Activated naive CD4-positive, alpha-beta T cell (primary cell): ENCODE results near the gene DZIP1.
"Not testable (repeated sequence)": the region's sequence is repeated elsewhere in the genome, so short reads cannot be mapped to it uniquely, and the experiment has no call there.

Source experiments
- DNase-seq, 4 experiments: peaks; one replicate each; lab custom pipeline; 2025; lab: John Stamatoyannopoulos, UW

Gene DZIP1

DNA sequence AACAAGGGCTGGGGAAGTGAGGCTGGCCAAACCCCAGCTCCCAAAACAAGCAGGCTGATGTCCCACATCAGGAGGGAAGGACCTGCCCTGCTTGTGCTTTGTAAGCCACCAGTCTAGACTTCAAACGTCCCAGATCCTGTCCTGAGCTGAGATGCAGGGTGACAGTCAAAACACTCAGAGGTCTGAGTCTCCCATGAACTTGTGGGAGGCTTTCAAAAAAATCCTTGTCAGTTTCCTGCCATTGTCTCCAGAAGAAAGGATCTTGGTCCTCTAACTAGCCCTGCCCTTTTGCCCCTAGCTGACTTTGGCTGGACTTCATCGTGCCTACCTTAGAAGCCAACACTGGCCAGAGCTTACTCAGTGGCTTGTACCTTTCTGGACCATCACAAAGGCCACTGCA, 43.3 kb downstream of the DZIP1 start:
- DNase-seq: no peak

DNA sequence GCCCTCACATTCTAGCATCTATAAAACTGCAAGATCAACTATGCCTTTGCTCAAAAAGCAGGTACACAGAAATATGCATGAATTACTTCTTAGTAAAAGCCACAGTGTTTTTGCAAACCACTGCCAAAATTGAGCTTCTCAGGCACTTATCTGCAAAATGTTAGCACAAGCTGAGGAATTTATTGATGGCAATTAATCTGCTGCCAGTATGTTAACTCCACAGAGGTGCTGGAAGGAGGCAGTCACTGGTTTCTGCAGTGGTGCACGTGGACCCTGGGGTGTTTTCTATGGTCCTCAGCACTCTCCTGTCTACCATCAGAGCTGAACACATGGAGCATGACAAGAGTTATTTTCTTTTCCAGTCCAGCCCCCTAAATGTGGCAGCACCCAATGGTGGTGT, 47.8 kb downstream of the DZIP1 start:
- DNase-seq: no peak

DNA sequence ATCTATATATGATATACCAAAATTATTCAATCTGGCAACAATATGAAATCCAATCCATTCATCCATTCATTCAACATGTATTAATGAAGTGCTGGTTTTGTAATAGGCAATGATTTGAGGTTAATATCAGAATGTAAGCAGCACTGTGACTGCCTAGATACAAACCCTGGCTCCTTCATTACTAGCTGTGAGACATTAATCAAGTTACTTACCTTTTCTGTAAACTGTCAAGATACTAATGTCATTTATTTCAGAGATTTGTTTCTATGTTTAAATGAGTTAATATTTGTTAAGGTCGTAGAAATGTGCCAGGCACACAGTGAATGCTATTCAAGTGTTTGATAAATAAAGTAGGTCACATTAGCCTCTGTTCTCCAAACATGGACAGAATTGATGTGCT, 51.0 kb downstream of the DZIP1 start:
- DNase-seq: no peak

DNA sequence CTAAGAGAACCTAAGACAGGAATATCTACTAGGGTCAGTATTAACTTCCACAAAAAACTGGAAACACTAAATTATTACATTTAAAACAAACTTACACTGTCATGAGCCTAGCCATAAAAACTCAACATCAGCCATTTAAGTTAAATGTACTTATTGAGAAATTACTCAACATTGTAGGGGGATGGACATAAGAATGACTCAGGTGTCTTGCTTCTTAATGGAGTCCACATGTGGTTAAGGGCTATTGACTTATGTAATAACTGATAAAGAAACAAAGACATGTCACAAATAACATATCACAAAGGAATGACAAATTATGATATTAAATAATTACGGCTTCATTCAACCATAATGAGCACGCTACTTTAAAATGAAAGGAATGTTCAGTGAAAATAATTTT, 55.8 kb downstream of the DZIP1 start:
- no peak for DNase-seq

DNA sequence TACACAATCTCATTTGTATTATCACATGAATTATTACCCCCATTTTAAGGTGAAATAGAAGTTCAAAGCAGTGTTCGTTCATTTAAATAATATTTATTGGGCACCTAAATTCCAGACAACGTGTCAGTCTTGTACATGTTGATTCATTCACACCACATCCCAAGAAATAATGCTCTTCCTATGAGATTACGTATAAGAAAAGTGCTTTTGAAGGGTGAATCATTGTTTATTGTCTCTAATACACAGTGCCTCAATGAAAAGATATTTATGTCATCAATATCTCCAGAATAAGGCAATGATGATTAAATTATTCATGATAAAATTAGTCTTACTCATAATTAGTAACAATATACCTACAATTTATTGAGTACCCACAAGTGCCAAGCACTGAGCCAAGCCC, 56.4 kb downstream of the DZIP1 start:
- DNase-seq: no peak

DNA sequence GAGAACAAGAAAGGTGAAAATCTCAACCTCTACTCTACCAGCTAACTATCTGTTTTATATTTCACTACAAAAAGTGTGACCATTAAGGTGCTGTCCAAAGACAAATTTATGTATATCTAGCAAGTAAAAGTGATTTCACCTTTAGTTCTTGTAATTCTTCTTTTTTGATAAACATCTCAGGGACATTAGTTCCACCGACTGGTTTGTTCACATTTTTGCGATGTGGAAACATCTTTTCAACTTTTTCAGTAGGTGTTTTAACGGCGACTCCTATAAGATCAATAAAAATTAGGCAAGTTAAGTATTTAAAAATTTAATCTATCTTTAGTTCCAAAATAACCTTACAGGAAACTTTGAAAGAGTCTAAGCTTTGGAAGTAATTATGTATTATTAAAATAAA, 58.6 kb downstream of the DZIP1 start:
- no peak for DNase-seq

DNA sequence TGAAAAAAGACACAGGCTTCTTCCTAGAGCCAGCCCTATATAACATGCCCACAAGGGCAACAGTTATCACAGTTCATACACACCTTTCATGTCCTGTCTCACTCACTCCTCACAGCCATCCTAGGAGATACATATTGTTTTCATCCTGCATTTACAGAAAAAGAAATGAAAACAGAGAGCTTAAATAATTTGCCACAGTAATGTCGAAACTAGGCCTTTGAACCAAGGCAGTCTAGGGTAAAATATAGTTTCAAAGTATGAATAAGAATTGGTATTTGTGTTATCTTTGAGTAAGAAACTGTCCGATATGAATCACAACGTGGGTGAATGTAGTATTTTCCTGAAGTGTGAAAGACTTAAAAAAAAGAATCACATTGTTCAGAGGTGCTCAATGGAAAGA, 65.2 kb downstream of the DZIP1 start:
- DNase-seq: no peak

DNA sequence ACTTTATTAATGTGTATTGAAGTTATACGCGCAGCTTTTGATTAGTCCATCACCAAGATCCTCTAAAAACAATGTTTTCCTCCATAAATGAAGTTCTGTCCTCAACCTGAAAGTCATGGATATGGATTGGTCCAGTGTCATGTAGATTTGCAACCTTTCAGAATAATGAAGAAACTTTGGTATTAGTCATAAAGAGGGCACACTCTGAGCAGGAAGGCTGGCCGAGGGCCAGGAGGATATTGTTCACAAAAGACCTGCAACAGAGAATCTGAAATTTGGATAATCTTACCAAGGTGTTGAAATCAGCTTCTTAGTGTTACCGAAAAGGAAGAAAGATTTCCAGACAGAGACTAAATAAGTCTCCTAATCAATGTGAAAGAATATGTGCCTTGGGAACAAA, 71.3 kb downstream of the DZIP1 start:
- no peak for DNase-seq

DNA sequence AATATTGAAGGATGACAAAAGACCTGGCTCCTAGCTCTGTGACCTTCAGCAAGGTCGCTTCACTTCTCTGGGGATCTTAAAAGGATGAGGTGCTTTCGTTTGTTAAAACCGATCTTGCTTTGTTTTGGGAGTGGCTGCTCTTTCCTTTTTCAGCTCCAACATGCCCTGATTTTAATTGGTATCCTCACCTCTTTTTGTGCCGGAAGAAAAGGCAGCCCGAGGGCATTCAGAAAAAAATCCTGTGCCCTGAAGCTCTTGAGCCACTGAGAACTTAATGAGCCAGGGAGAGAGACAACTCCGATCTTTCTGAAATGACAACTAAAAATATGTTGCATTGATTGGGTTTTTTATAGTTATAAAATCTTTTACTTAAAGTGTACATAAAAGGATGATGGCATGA, 72.6 kb downstream of the DZIP1 start:
- no peak for DNase-seq

DNA sequence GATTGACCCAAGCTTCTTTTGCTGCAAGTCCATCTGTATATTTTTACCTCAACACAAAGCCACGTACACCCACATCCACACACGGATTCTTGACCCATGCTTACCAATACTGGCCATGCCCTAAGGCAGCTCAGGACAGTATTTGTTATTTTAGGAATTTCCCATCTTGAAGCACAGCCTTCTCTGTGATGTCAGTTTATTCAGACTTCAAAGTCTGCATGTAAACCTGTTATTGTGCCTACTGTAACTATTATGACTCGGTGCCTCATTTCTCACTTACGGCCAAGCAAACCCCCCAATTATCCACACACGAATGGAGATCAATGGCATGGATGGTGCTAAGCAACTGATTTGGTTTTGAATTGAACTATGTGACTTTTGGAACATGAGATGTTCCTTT, 74.5 kb downstream of the DZIP1 start:
- no peak for DNase-seq

DNA sequence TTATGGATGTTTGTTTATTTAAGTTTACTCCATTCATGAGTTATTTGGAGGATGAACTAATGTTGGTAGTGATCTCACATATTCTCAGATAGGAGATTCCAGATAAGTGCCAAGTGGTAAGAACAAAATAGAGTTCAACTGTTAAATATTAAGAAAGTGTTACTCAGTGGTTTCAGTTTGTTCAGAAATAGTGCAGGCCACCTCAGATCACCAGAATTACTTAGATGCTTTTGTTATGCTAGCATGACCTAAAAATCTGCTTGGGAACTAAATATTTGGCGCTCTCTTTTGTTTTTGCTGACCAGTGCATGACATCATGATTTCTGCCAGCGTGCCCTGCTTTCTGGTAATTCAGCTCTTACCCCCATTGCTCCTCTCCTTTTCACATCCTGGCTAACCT, 76.4 kb downstream of the DZIP1 start:
- DNase-seq: no peak

DNA sequence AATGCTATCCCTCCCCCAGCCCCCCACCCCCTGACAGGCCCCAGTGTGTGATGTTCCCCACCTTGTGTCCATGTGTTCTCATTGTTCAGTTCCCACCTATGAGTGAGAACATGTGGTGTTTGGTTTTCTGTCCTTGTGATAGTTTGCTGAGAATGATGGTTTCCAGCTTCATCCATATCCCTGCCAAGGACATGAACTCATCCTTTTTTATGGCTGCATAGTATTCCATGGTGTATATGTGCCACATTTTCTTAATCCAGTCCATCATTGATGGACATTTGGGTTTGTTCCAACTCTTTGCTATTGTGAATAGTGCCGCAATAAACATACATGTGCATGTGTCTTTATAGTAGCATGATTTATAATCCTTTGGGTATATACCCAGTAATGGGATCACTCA, 78.7 kb downstream of the DZIP1 start:
- DNase-seq: not testable (repeated sequence)

DNA sequence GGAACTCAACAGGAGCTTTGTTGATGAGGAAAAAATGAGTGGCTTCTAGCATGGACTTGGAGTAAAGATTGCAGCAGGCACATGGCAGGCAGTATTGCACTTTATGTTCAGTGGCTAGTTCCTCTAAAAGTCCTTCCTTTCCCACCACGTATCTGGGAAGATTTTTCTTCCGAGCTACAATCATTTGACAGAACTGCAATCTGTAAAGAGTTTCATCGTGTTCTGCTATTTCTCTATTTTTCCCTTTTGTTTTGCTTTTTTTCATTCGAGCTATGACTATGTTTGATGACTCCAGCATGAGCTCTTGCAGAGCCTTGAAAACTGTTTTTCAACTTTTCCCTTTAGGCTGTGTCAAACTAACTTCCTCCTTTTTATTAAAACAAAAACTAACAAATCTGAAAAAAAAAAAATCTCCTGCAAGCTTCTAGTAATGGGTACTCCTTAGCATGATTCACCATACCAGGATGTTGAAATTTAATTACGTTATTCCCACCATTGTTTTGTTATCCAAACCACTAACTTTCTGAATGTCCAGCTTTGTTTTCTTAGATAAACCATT, 79.7 kb downstream of the DZIP1 start:
- DNase-seq: no peak

DNA sequence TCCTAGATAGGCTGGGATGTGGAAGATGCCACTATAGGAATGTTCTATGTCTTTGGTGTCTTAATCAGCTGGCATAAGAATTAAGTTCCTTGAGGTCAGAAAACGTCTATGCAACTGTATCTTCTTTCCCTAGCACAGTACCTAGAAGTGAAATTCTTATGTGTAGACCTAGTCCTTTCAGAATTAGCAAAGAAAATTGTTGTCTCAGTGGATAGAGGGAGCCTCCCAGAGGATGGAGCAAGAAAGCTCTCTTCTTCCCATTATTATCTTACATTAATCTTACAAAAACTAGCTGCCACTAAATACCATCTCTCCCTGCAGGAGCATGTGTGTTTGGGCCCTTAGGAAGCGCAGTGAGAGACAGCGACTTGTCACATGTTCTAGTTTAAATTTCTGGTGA, 80.4 kb downstream of the DZIP1 start:
- no peak for DNase-seq

DNA sequence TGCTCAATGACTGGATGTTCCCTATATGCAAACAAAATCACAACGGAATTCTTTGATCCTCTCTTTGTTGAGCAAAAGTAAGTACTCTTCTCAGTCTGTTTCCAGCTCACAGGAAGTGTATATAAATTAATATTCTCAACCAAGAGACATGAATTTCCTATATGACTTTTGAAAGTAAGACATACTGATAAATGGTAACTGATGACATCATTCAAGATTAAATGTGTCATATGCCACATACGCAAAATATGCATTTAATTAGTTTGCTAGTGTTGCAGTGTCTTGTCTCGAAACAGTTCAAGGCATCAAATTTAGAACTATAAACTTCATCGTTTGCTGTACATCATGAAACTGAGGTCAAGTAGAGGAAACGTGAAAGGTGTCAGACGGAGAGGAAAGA, 84.1 kb downstream of the DZIP1 start:
- DNase-seq: no peak

DNA sequence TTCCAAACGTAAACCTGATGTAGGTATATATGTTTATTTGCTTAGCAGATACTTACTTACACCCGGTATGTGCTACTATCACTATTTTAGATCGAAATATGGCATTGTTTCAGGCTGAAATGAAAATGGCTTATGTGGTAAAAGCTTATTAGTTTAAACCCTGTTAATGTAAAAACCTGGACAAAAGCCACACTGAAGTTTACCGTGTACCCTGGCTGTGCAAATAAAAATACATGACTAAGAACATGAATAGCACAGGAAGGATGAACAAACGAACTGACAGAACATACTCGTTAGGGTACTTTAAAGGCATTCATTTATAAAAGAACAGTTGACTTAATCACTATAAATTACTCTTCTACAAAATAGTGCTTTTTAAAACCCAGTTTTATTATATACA, 85.4 kb downstream of the DZIP1 start:
- DNase-seq: no peak

DNA sequence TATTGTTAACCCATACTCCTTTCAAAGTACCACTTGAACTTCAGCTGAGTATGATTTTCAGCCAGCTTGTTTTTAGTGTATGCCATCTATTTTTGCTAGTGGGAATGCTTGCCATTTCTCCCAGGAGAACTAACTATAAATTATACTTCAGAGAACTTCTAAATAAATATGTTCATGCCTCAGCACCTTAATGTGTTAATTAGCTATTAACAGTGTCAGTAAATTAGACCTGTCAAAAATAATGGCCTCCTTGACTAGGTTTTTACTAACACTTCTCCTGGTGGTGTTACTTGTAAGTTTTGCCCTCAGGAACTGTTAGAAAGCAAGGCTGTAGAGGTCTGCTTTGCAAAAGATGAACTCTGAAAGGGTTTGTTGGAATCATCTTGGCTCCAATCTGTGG, 87.5 kb downstream of the DZIP1 start:
- no peak for DNase-seq

DNA sequence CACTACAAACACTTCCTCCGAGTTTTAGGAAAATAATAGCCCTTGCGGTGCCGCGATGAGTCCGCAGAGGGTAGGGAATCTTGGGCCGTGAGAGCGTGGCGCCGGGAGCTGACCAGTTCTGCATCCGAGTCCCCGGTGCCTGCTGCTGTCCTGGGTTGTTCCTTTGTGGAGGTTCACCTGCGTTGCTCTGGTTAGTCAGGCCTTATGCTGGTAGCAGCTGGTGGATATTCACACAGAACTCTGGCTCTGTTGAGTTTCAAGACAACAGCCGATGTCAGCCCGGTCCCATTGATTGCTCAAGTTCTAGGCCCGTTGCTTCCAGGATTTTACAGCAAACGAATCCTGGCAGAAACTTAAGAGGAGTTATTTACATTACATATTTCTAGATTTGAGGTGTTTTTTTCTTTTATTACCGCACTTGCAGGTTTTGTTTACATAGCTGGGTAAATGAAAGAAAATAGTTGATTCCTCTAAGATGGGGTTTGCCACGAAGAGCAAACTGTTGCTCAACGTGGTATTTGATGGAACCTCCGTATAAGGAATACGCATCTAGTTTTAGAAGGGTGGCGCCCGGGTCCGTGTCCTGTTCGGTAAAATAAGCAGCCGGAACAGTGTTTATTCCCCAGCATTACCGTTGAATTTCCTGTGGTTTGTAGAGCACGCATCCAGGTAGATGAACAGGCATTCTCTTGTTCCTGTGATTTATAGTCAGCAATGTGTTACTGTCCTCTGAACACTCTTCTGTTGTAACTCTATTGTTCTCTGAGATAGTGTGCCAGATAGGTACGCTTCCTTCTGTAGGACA, 90.7 kb downstream of the DZIP1 start:
- no peak for DNase-seq

DNA sequence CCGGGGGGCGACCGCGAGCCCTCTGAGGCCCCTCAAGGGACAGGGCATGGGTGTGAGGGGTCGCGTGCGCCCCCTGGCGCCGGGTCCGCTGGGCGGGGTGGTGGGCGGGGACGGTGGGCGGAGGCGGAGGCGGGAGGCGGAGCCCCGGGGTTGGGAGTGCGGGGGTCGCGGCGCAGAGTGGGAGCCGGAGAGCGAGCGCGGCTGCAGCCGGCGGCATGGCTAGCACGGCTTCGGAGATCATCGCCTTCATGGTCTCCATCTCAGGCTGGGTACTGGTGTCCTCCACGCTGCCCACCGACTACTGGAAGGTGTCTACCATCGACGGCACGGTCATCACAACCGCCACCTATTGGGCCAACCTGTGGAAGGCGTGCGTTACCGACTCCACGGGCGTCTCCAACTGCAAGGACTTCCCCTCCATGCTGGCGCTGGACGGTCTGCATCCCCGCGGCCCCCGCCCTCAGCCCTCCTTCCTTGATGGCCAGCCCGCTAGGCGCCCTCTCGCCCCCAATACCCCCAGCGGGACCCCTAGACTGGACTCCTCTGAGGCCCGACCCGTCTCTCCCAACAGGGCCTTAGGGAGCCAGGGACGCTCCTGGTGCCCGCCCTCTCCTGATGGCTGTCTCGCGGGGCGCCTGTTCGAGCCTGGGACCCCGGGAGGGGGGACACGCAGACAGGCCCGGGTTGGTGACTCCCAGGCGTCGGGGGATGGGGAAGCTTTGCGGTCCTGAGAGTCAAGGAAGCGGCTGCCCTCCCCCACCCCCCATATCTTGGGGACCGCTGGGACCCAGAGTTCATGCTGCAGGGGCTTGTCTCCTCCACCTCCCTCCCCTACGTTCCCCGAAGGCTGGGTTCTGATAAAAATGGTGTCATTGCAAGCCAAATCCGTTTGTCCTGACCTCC, 91.7 kb downstream of the DZIP1 start, which contains the start of gene CLDN10:
Gene CLDN10 (plus strand): TSS at position 182 of the 903 bp plus-strand sequence. CDS start 34 bp downstream, at position 216.
- DNase-seq: no peak

DNA sequence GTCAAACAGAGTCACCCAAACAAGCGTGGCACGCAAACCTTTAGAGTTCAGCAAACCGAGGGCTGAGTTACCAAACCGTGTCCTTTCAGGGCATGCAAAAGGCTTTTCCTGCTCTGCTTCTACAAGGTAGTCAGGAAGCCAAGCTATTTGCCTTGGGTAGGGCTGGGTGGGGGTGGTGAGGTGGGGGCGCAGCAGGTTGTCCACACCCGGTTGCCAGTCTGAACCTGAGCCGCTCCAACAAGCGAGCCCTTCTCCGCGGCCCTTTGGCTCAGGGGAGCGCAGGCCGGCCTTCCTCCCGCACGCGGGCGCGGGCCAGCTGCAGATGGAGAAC, 92.3 kb downstream of the DZIP1 start:
- DNase-seq: no peak

DNA sequence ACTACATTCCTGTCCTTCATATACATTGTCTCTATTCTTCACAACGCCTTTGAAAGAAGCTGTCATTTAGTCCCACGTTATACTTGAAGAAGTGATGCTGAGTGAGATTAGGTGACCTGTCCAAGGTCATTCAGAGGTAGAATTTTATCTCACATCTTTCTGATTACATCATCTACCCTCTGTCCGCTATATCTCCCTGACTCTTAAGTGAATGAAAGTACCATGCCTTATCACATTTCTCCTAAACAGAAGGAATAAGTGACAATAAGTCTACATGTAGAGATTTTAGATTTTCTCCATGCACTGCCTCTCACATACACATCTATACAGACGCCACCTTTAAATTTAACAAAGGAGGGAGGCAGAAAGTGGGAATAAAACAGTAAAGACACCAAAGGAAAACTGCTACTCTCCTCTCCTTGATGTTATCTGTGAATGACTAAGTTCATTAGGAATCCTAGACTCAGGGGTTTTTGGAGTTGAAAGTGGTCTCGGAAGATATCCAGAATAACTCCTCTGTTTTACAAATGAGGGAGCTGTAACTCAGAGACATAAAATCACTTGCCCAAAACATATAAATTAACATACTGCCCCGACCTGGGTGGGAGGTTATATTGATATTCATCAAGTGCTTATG, 96.9 kb downstream of the DZIP1 start:
- no peak for DNase-seq

DNA sequence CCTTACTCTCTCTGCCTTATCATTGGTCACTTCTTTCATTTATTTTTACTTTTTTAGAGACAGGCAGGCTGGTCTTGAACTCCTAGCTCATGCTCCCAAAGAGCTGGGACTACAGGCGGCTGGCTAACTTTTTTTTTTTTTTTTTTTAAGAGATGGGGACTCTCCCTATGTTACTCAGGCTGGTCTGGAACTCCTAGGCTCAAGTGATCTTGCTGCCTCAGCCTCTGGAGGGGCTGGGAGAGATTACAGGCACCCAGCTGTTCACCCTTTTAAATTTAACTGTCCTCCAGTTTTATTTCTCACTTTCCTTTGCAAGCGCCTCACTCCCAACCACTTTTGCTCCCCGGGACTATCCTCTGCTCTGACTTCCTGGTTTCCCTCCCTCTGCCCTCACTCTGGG, 97.6 kb downstream of the DZIP1 start:
- no peak for DNase-seq

DNA sequence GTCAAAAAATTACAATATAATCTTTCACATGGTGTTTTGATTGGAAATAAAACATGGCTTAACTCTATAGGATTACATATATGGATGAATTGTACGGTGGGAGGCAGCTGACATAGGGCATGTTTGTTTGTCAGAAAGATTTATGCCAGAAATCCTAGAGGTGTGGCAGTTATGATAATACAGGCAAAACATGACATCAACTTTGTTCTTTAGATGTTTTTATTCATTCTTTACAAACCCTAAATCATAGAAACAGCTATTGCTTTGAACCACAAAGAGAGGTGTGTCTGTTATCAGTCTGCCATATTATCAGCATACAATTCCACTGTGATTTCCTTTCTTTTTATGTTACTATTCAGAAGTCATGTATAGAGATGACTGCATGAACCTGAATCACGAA, 100.2 kb downstream of the DZIP1 start:
- no peak for DNase-seq
